Measurements from ENCODE around the gene SLC26A6.

DNA sequence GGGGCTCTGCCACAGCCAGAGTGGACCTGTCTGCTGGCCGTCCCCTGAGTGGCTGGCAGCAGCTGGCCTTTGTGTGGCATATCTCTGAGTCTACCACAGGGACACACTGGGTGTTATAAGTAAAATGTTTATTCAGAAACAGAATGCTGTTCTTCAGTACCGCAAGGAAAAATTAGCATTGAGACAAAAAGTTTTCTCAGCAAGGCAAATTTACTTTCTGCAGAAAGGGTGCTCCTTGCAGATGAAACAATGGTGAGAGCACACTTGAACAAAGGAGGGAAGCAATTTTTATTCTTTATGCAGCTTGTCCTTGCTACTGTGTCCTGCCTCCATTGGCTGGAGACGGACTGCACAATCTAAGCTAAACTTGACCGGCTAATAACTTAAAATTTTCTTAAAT lies 17.7 kb downstream of the SLC26A6 start:
- TF ChIP-seq, protein P1, sequence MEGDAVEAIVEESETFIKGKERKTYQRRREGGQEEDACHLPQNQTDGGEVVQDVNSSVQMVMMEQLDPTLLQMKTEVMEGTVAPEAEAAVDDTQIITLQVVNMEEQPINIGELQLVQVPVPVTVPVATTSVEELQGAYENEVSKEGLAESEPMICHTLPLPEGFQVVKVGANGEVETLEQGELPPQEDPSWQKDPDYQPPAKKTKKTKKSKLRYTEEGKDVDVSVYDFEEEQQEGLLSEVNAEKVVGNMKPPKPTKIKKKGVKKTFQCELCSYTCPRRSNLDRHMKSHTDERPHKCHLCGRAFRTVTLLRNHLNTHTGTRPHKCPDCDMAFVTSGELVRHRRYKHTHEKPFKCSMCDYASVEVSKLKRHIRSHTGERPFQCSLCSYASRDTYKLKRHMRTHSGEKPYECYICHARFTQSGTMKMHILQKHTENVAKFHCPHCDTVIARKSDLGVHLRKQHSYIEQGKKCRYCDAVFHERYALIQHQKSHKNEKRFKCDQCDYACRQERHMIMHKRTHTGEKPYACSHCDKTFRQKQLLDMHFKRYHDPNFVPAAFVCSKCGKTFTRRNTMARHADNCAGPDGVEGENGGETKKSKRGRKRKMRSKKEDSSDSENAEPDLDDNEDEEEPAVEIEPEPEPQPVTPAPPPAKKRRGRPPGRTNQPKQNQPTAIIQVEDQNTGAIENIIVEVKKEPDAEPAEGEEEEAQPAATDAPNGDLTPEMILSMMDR (IDR thresholded peaks at IDR 0.05) = no peak
- TF ChIP-seq, protein P2, sequence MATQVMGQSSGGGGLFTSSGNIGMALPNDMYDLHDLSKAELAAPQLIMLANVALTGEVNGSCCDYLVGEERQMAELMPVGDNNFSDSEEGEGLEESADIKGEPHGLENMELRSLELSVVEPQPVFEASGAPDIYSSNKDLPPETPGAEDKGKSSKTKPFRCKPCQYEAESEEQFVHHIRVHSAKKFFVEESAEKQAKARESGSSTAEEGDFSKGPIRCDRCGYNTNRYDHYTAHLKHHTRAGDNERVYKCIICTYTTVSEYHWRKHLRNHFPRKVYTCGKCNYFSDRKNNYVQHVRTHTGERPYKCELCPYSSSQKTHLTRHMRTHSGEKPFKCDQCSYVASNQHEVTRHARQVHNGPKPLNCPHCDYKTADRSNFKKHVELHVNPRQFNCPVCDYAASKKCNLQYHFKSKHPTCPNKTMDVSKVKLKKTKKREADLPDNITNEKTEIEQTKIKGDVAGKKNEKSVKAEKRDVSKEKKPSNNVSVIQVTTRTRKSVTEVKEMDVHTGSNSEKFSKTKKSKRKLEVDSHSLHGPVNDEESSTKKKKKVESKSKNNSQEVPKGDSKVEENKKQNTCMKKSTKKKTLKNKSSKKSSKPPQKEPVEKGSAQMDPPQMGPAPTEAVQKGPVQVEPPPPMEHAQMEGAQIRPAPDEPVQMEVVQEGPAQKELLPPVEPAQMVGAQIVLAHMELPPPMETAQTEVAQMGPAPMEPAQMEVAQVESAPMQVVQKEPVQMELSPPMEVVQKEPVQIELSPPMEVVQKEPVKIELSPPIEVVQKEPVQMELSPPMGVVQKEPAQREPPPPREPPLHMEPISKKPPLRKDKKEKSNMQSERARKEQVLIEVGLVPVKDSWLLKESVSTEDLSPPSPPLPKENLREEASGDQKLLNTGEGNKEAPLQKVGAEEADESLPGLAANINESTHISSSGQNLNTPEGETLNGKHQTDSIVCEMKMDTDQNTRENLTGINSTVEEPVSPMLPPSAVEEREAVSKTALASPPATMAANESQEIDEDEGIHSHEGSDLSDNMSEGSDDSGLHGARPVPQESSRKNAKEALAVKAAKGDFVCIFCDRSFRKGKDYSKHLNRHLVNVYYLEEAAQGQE (IDR thresholded peaks at IDR 0.05; ENCODE audit: insufficient read depth in 1 of 2, low read depth in 2 of 2, low read length in 1 of 2) = no peak
